Neural progenitor cell (in vitro differentiated cells): ENCODE measurements around the gene PCDHA2.

ENCODE experiments used
- EZH2 ChIP-seq: fragments of 200-600 bp; sonication (generic); IDR thresholded peaks from 2 replicates; pipeline ENCODE4 v1.6.1; 2017; ENCODE audit warnings: antibody characterized with exemption, mild to moderate bottlenecking, moderate library complexity
- EZH2phosphoT487 ChIP-seq: fragments of 200-600 bp; sonication (generic); IDR thresholded peaks from 2 replicates; pipeline ENCODE4 v1.6.1; 2017; ENCODE audit warnings: antibody characterized with exemption
- TF ChIP-seq, protein P1 (sequence below): fragments of 200-600 bp; sonication (generic); IDR thresholded peaks from 2 replicates; pipeline ENCODE4 v1.5.1; 2017; ENCODE audit warnings: antibody characterized with exemption, mild to moderate bottlenecking

DNA sequence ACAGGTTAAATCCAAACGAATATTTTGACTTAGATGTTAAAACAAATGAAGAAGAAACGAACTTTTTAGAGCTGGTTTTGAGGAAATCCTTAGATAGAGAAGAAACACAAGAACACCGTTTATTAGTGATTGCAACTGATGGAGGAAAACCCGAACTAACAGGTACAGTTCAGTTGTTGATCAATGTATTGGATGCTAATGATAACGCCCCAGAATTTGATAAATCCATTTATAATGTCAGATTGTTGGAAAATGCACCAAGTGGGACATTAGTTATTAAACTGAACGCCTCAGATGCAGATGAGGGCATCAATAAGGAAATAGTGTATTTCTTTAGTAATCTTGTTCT lies 27.6 kb downstream of the PCDHA2 start:
- TF ChIP-seq, protein P1, sequence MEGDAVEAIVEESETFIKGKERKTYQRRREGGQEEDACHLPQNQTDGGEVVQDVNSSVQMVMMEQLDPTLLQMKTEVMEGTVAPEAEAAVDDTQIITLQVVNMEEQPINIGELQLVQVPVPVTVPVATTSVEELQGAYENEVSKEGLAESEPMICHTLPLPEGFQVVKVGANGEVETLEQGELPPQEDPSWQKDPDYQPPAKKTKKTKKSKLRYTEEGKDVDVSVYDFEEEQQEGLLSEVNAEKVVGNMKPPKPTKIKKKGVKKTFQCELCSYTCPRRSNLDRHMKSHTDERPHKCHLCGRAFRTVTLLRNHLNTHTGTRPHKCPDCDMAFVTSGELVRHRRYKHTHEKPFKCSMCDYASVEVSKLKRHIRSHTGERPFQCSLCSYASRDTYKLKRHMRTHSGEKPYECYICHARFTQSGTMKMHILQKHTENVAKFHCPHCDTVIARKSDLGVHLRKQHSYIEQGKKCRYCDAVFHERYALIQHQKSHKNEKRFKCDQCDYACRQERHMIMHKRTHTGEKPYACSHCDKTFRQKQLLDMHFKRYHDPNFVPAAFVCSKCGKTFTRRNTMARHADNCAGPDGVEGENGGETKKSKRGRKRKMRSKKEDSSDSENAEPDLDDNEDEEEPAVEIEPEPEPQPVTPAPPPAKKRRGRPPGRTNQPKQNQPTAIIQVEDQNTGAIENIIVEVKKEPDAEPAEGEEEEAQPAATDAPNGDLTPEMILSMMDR, result no peak
- TF ChIP-seq EZH2 (no peak), EZH2phosphoT487 (no peak)
